Neuronal stem cell (in vitro differentiated cells): ENCODE data around the gene SYNJ1.

Experiments used
- DNase-seq: peaks from one replicate; pipeline ENCODE4 v3.0.0-alpha.2; 2013; ENCODE audit warnings: low spot score
- H2AFZ ChIP-seq: one replicate; pipeline ENCODE4 v1.6.1; 2013; ENCODE audit warnings: mild to moderate bottlenecking, low read length, inconsistent platforms
- H2AK5ac ChIP-seq: 2 replicates; pipeline ENCODE4 v1.6.1; 2013; ENCODE audit warnings: low read depth, mild to moderate bottlenecking, inconsistent platforms, low read length, moderate library complexity, mixed read lengths
- H2BK120ac ChIP-seq: 2 replicates; pipeline ENCODE4 v1.6.1; 2013; ENCODE audit warnings: low read depth, mild to moderate bottlenecking, inconsistent platforms, low read length, moderate library complexity, mixed read lengths
- H2BK12ac ChIP-seq: one replicate; pipeline ENCODE4 v1.6.1; 2013; ENCODE audit warnings: low read length, inconsistent platforms
- H2BK15ac ChIP-seq: 2 replicates; pipeline ENCODE4 v1.6.1; 2013; ENCODE audit warnings: mild to moderate bottlenecking, low read length, inconsistent platforms, mixed read lengths
- H2BK5ac ChIP-seq: one replicate; pipeline ENCODE4 v1.6.1; 2013; ENCODE audit warnings: inconsistent platforms, mild to moderate bottlenecking, low read length, moderate library complexity
- H3K14ac ChIP-seq: one replicate; pipeline ENCODE4 v1.6.1; 2013; ENCODE audit warnings: low read length, inconsistent platforms
- H3K18ac ChIP-seq: 2 replicates; pipeline ENCODE4 v1.6.1; 2013; ENCODE audit warnings: low read length, inconsistent platforms
- H3K23ac ChIP-seq: 2 replicates; pipeline ENCODE4 v1.6.1; 2013; ENCODE audit warnings: low read depth, mild to moderate bottlenecking, mixed read lengths, low read length, inconsistent platforms; ENCODE audit not compliant: poor library complexity
- H3K27ac ChIP-seq: replicated peaks from 3 replicates; pipeline ENCODE4 v1.5.1; 2013; ENCODE audit warnings: low read length, inconsistent platforms
- H3K27me3 ChIP-seq, 3 experiments: 2 replicates each; pipeline ENCODE4 v1.6.1; 2013; ENCODE audit warnings: low read length in 3 of 3, mild to moderate bottlenecking in 2 of 3, inconsistent platforms in 1 of 3, low read depth in 1 of 3, mixed read lengths in 1 of 3, moderate library complexity in 1 of 3; ENCODE audit not compliant: control insufficient read depth in 3 of 3, insufficient read depth in 3 of 3
- H3K36me3 ChIP-seq, 2 donors: replicated peaks in 1 of 2; 2 replicates each; pipeline ENCODE4 v1.6.1; 2013; ENCODE audit warnings: low read length in 2 of 2; ENCODE audit not compliant: control insufficient read depth in 2 of 2, insufficient read depth in 2 of 2
- H3K4ac ChIP-seq: 2 replicates; pipeline ENCODE4 v1.6.1; 2013; ENCODE audit warnings: inconsistent platforms, mild to moderate bottlenecking, low read length, moderate library complexity
- H3K4me1 ChIP-seq, 2 donors: 1 replicate in 1 of 2; 2 replicates in 1 of 2; pipeline ENCODE4 v1.6.1; 2013; ENCODE audit warnings: low read length in 2 of 2, low read depth in 1 of 2; ENCODE audit not compliant: control insufficient read depth in 2 of 2, insufficient read depth in 1 of 2
- H3K4me2 ChIP-seq: one replicate; pipeline ENCODE4 v1.6.1; 2013; ENCODE audit warnings: mild to moderate bottlenecking, low read length, inconsistent platforms; ENCODE audit not compliant: insufficient read depth, poor library complexity, severe bottlenecking
- H3K4me3 ChIP-seq, 2 donors: 2 replicates each; pipeline ENCODE4 v1.5.1; 2013; ENCODE audit warnings: low read length in 2 of 2, mild to moderate bottlenecking in 2 of 2, inconsistent platforms in 1 of 2, moderate library complexity in 1 of 2
- H3K79me1 ChIP-seq: one replicate; pipeline ENCODE4 v1.6.1; 2013; ENCODE audit warnings: low read depth, mild to moderate bottlenecking, inconsistent platforms, low read length, moderate library complexity
- H3K9ac ChIP-seq: one replicate; pipeline ENCODE4 v1.6.1; 2013; ENCODE audit warnings: mild to moderate bottlenecking, low read depth, low read length, inconsistent platforms; ENCODE audit not compliant: poor library complexity
- H3K9me3 ChIP-seq, 2 donors: replicated peaks in 1 of 2; 2 replicates each; pipeline versions ENCODE3 to v1.6.1; 2013; ENCODE audit warnings: low read length in 2 of 2, mild to moderate bottlenecking in 2 of 2, inconsistent platforms in 1 of 2, low read depth in 1 of 2, mixed read lengths in 1 of 2, moderate library complexity in 1 of 2; ENCODE audit not compliant: control insufficient read depth in 2 of 2, insufficient read depth in 1 of 2
- H4K8ac ChIP-seq: one replicate; pipeline ENCODE4 v1.6.1; 2013; ENCODE audit warnings: low read depth, mild to moderate bottlenecking, inconsistent platforms, low read length, moderate library complexity
- H4K91ac ChIP-seq: one replicate; pipeline ENCODE4 v1.6.1; 2013; ENCODE audit warnings: low read length, low read depth, mild to moderate bottlenecking, inconsistent platforms; ENCODE audit not compliant: poor library complexity
- WGBS, 2 donors: extraction: QIAGEN DNeasy Blood & Tissue Kit; methylation state at CpG; one replicate each; pipeline ENCODE4 v1.1.7; 2013; ENCODE audit warnings: missing lambda C conversion rate in 2 of 2, mixed read lengths in 1 of 2; ENCODE audit not compliant: insufficient read length in 2 of 2, insufficient replicate concordance in 1 of 2; ENCODE audit errors: extremely low coverage in 2 of 2; 5-methylcytosine and 5-hydroxymethylcytosine counted together

The SYNJ1 gene

GRCh38 chr21:32605469-32605868 is 122.3 kb downstream of the SYNJ1 start:
- Histone ChIP-seq H3K36me3 (peaks cover 30 to 88% of the 10 kb centered on the region in 2 donors), H2AFZ (no peak overlapping the region), H2BK12ac (no peak overlapping the region), H3K79me1 (no peaks in the 10 kb centered on the region), H4K8ac (no peak overlapping the region), H3K27ac (no peak overlapping the region), H3K14ac (no peak overlapping the region), H2BK15ac (no peak overlapping the region), H3K4me2 (no peak overlapping the region), H4K91ac (no peak overlapping the region), H3K9ac (no peak overlapping the region), H3K27me3 (no peaks in the 10 kb centered on the region), H3K4ac (no peak overlapping the region), H3K4me3 (no peak overlapping the region), H2BK120ac (no peak overlapping the region), H3K9me3 (no peaks in the 10 kb centered on the region), H3K18ac (no peak overlapping the region), H3K23ac (no peak overlapping the region), H2AK5ac (no peak overlapping the region), H3K4me1 (peaks cover 0 to 3% of the 10 kb centered on the region in 2 donors), H2BK5ac (no peak overlapping the region)
- no peak for DNase-seq
- no CpG with 5 or more reads among the region's 8 CpGs for WGBS, 2 donors

- Histone ChIP-seq H2BK5ac (no peak overlapping the region), H2BK12ac (no peak overlapping the region), H3K36me3 (peaks cover 34 to 91% of the 10 kb centered on the region in 2 donors), H3K4ac (no peak overlapping the region), H2BK15ac (no peak overlapping the region), H2BK120ac (no peak overlapping the region), H4K91ac (no peak overlapping the region), H3K18ac (no peak overlapping the region), H2AK5ac (no peak overlapping the region), H3K4me2 (no peak overlapping the region), H3K23ac (no peak overlapping the region), H4K8ac (no peak overlapping the region), H3K14ac (no peak overlapping the region), H3K79me1 (peaks cover 3% of the 10 kb centered on the region), H3K27me3 (no peaks in the 10 kb centered on the region), H3K4me3 (no peak overlapping the region), H3K9ac (no peak overlapping the region), H2AFZ (no peak overlapping the region), H3K27ac (no peak overlapping the region), H3K9me3 (no peaks in the 10 kb centered on the region), H3K4me1 (peaks cover 0 to 3% of the 10 kb centered on the region in 2 donors)
- DNase-seq, result no peak
- no CpG with 5 or more reads among the region's 8 CpGs for WGBS, 2 donors
Measured at GRCh38 chr21:32604464-32604863, 123.3 kb downstream of the SYNJ1 start.

DNA sequence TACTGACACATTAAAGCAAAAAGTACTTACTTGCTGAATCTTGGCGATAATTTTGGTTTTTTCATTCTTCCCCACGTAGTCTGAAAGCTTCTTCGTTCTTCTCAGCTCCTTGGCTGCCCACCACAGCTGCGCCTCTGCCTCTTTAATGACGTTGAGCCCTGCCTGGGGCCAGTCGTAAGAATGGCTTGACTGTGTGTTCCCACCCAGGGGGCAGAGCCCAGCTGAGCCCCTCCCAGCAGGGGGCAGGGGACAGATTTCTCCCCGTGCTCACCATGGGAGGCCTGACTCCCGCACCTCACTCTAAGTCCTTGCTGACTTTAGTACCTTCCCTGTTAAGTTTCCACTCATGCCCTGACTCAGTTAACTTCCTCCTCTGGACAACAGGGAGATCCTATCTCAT is 124.7 kb downstream of the SYNJ1 start:
- no peak for DNase-seq
- H3K23ac ChIP-seq, result no peak overlapping the region
- no peak overlapping the region for H2BK120ac ChIP-seq
- no peak overlapping the region for H3K4me2 ChIP-seq
- H2AK5ac ChIP-seq, result no peak overlapping the region
- no peak overlapping the region for H4K8ac ChIP-seq
- no peak overlapping the region for H4K91ac ChIP-seq
- H3K4me1 ChIP-seq, result peaks cover 0 to 3% of the 10 kb centered on the region in 2 donors
- H3K14ac ChIP-seq, result no peak overlapping the region
- peaks cover 34 to 88% of the 10 kb centered on the region in 2 donors for H3K36me3 ChIP-seq
- H2BK12ac ChIP-seq, result no peak overlapping the region
- no peaks in the 10 kb centered on the region for H3K27me3 ChIP-seq
- H3K9ac ChIP-seq, result no peak overlapping the region
- H3K79me1 ChIP-seq, result peaks cover 3% of the 10 kb centered on the region
- WGBS, 2 donors, result no CpG with 5 or more reads among the region's 8 CpGs
- H3K4ac ChIP-seq, result no peak overlapping the region
- no peak overlapping the region for H3K4me3 ChIP-seq
- no peak overlapping the region for H2BK5ac ChIP-seq
- no peak overlapping the region for H2AFZ ChIP-seq
- no peaks in the 10 kb centered on the region for H3K9me3 ChIP-seq
- no peak overlapping the region for H3K27ac ChIP-seq
- H2BK15ac ChIP-seq, result no peak overlapping the region
- H3K18ac ChIP-seq, result no peak overlapping the region

DNA sequence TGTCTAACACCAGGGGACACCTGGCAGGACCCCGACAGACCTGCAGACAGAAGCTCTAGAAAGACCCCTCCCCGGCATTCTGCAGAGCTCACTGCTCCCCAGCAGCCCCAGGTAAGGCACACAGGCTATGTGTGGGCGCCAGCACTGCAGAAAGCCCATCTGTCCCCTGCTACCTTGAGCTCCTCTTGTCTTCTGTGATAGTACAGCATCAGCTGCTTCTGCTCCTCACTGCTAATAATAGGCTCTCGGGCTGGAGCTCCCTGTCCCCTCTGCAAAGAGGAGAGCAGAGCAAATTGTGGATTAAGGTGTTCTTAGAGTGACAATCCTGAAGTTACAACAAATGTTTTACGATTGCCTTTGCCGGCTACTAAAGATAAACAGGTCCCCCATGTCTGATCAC is 125.7 kb downstream of the SYNJ1 start:
- H2BK5ac ChIP-seq, result no peak overlapping the region
- no peak overlapping the region for H3K27ac ChIP-seq
- no peak overlapping the region for H2AK5ac ChIP-seq
- no peak overlapping the region for H3K23ac ChIP-seq
- H3K27me3 ChIP-seq, result no peaks in the 10 kb centered on the region
- no peak for DNase-seq
- H2BK120ac ChIP-seq, result no peak overlapping the region
- H3K4me1 ChIP-seq, result peaks cover 0 to 3% of the 10 kb centered on the region in 2 donors
- no peak overlapping the region for H3K18ac ChIP-seq
- no peak overlapping the region for H4K8ac ChIP-seq
- peaks cover 3% of the 10 kb centered on the region for H3K79me1 ChIP-seq
- no peak overlapping the region for H2BK12ac ChIP-seq
- H3K9me3 ChIP-seq, result no peaks in the 10 kb centered on the region
- no peak overlapping the region for H3K9ac ChIP-seq
- no CpG with 5 or more reads among the region's 6 CpGs for WGBS, 2 donors
- no peak overlapping the region for H4K91ac ChIP-seq
- H3K36me3 ChIP-seq, result peaks cover 32 to 83% of the 10 kb centered on the region in 2 donors
- no peak overlapping the region for H3K14ac ChIP-seq
- H2AFZ ChIP-seq, result no peak overlapping the region
- no peak overlapping the region for H3K4me2 ChIP-seq
- no peak overlapping the region for H2BK15ac ChIP-seq
- no peak overlapping the region for H3K4me3 ChIP-seq
- H3K4ac ChIP-seq, result no peak overlapping the region
